Breast epithelium (tissue), 4 donors: ENCODE measurements around the gene RBM23. TPM values are rescaled to one million over a fixed set of nuclear protein-coding genes. Genes with fewer than 3 reads are reported as not detected.

Experiments used
- DNase-seq, 2 donors: peaks; one replicate each; pipeline ENCODE4 v3.0.0-alpha.2; 2019; ENCODE audit warnings: low spot score in 2 of 2
- H3K27ac ChIP-seq, 2 donors: fragments of 200-600 bp; sonication (generic) in 1 of 2; one replicate each; pipeline ENCODE4 v1.5.1; 2016 to 2019; ENCODE audit warnings: mild to moderate bottlenecking in 1 of 2
- H3K27me3 ChIP-seq, 2 donors: fragments of 200-600 bp; sonication (generic) in 1 of 2; one replicate each; pipeline versions ENCODE4 v1.5.1 to v1.6.0; 2017 to 2019; ENCODE audit warnings: control low read depth in 1 of 2, mild to moderate bottlenecking in 1 of 2
- H3K36me3 ChIP-seq: fragments of 200-600 bp; one replicate; pipeline ENCODE4 v1.5.1; 2019
- H3K4me1 ChIP-seq, 2 donors: fragments of 200-600 bp; sonication (generic); one replicate each; pipeline ENCODE4 v1.5.1; 2016 to 2019; ENCODE audit warnings: control low read depth in 1 of 2
- H3K4me3 ChIP-seq, 3 donors: fragments of 200-600 bp; sonication (generic); 1 replicate in 2 of 3; 2 replicates in 1 of 3; pipeline ENCODE4 v1.5.1; 2016 to 2019; ENCODE audit warnings: mild to moderate bottlenecking in 3 of 3, moderate library complexity in 2 of 3
- H3K9me3 ChIP-seq, 2 donors: fragments of 200-600 bp; sonication (generic) in 1 of 2; one replicate each; pipeline ENCODE4 v1.5.1; 2016 to 2019; ENCODE audit warnings: control low read depth in 1 of 2
- CTCF ChIP-seq, 3 donors: fragments of 450-650 bp; IDR thresholded peaks; one replicate each; pipeline ENCODE4 v1.5.1; 2016 to 2017; ENCODE audit warnings: antibody characterized with exemption in 3 of 3, mild to moderate bottlenecking in 3 of 3, moderate library complexity in 3 of 3
- POLR2A ChIP-seq: fragments of 450-650 bp; IDR thresholded peaks from one replicate; pipeline ENCODE4 v1.6.1; 2016; ENCODE audit warnings: antibody characterized with exemption, mild to moderate bottlenecking, moderate library complexity
- POLR2AphosphoS5 ChIP-seq, 3 donors: sonication (generic); formaldehyde crosslinking; IDR thresholded peaks; one replicate each; pipeline ENCODE4 v1.6.1; 2017; ENCODE audit warnings: antibody characterized with exemption in 3 of 3
- intact Hi-C: fragments of 100-400 bp; cut with DNase I; formaldehyde crosslinking; loops from one replicate; pipeline ENCODE4 v1.15.1; 2023; ENCODE audit warnings: low total_unique reads
- total RNA-seq, 3 donors: library from RNA; depleted of rRNA; stranded (reverse); fragments of >200 nt; gene quantifications; one replicate each; pipeline ENCODE4 v1.1.0, GENCODE V29; 2016

Gene RBM23
- total RNA-seq, 3 donors from 2014 or later: 85.5 to 194 (median 174) TPM

DNA sequence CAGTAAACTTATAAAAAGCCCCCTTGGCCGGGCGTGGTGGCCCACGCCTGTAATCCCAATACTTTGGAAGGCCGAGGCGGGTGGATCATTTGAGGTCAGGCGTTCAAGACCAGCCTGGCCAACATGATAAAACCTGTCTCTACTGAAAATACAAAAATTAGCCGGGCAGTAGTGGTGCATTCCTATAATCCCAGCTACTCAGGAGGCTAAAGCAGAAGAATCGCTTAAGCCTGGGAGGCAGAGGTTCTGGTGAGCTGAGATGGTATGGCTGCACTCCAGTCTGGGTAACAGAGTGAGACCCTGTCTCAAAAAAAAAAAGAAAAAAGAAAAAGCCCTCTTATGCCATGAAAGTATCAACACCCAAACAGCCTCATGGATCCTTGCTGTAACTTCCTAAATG, 6.6 kb upstream of the RBM23 start:
- Histone ChIP-seq H3K9me3 (no peaks in the 10 kb centered on the region), H3K36me3 (peaks cover 9% of the 10 kb centered on the region), H3K27ac (no peak overlapping the region), H3K4me3 (no peak overlapping the region), H3K4me1 (peaks cover 3 to 11% of the 10 kb centered on the region in 2 donors), H3K27me3 (no peaks in the 10 kb centered on the region)
- DNase-seq: no peak
- TF ChIP-seq POLR2A: no peak
- TF ChIP-seq POLR2AphosphoS5 (IDR thresholded peaks at IDR 0.05): no peak
- no peak for TF ChIP-seq CTCF (IDR thresholded peaks at IDR 0.05)
- intact Hi-C loops: no loop called here

DNA sequence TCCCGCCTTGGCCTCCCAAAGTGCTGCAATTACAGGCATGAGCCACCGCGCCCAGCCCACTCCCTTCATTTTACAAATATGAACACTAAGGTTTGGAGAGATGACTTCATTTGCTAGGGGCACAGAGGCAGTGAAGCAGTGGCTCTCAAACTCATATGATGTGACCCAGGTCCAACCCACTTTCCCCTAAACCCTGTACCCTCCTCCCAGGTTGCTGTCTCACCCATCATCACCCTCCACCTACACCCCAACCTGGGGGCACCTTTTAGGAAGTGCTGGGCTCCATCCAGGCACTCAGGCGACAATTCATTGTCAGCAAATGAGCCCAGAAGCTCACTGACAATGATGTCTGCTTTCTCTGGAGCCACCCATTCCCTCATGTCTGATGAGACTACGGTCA, 4.8 kb upstream of the RBM23 start:
- H3K4me1 ChIP-seq: peaks cover 3 to 11% of the 10 kb centered on the region in 2 donors
- peaks cover 9% of the 10 kb centered on the region for H3K36me3 ChIP-seq
- no peak for DNase-seq
- no peak for TF ChIP-seq POLR2A
- no peak for TF ChIP-seq POLR2AphosphoS5 (IDR thresholded peaks at IDR 0.05)
- no peak for TF ChIP-seq CTCF (IDR thresholded peaks at IDR 0.05)
- no peak overlapping the region for H3K4me3 ChIP-seq
- no peaks in the 10 kb centered on the region for H3K27me3 ChIP-seq
- no peaks in the 10 kb centered on the region for H3K9me3 ChIP-seq
- intact Hi-C loops: no loop called here
- H3K27ac ChIP-seq: no peak overlapping the region

GRCh38 chr14:22922294-22922693, 3.3 kb upstream of the RBM23 start:
- peaks cover 9% of the 10 kb centered on the region for H3K36me3 ChIP-seq
- TF ChIP-seq POLR2AphosphoS5 (IDR thresholded peaks at IDR 0.05) (no peak), CTCF (IDR thresholded peaks at IDR 0.05) (no peak), POLR2A (no peak)
- H3K4me1 ChIP-seq: no peaks in the 10 kb centered on the region
- H3K27me3 ChIP-seq: no peaks in the 10 kb centered on the region
- H3K4me3 ChIP-seq: no peak overlapping the region
- intact Hi-C loops: no loop called here
- DNase-seq: no peak
- no peak overlapping the region for H3K27ac ChIP-seq
- no peaks in the 10 kb centered on the region for H3K9me3 ChIP-seq

GRCh38 chr14:22920697-22921096, 1.7 kb upstream of the RBM23 start:
- peak overlapping the region in 1 of 2 donors; percentile 97 for H3K27ac ChIP-seq
- intact Hi-C loops: no loop called here
- H3K36me3 ChIP-seq: peaks cover 6% of the 10 kb centered on the region
- TF ChIP-seq POLR2AphosphoS5 (IDR thresholded peaks at IDR 0.05) (no peak), CTCF (IDR thresholded peaks at IDR 0.05) (no peak), POLR2A (no peak)
- no peaks in the 10 kb centered on the region for H3K27me3 ChIP-seq
- peaks cover 0 to 3% of the 10 kb centered on the region in 2 donors for H3K4me1 ChIP-seq
- no peaks in the 10 kb centered on the region for H3K9me3 ChIP-seq
- H3K4me3 ChIP-seq: no peak overlapping the region
- no peak for DNase-seq

DNA sequence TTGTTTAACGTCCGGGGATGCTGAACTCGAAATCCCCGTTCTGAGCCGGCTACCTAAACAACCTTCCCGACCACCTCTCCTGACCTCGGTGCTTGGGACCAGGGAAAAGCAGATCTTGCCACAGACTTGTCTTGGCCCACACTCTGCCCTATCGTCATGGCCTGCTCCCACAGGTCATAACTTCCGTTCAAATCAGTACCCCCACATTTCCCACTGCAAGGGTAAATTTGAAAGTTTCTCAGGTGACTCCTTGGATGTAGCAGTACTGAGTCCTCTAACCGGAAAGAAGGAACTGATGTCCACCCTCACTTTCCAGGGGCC, 612 bp upstream of the RBM23 start:
- DNase-seq: no peak
- intact Hi-C loops: no loop called here
- Histone ChIP-seq H3K27me3 (no peaks in the 10 kb centered on the region), H3K9me3 (no peaks in the 10 kb centered on the region), H3K4me1 (peaks cover 0 to 5% of the 10 kb centered on the region in 2 donors), H3K27ac (peak overlapping the region; percentile 91 to 97), H3K36me3 (peaks cover 6% of the 10 kb centered on the region), H3K4me3 (peak overlapping the region; percentile 77 to 82 (median 77))
- TF ChIP-seq POLR2A: no peak
- no peak for TF ChIP-seq CTCF (IDR thresholded peaks at IDR 0.05)
- no peak for TF ChIP-seq POLR2AphosphoS5 (IDR thresholded peaks at IDR 0.05)
